GM21576 (cell line): ENCODE results near the gene PCDHB1.

Source experiments
- ATAC-seq: cut with Tn5 transposase; IDR thresholded peaks from one replicate; pipeline ENCODE4 v1.9.1; 2021; ENCODE audit warnings: mild to moderate bottlenecking, moderate library complexity; ENCODE audit not compliant: unreplicated experiment

Gene PCDHB1, protein sequence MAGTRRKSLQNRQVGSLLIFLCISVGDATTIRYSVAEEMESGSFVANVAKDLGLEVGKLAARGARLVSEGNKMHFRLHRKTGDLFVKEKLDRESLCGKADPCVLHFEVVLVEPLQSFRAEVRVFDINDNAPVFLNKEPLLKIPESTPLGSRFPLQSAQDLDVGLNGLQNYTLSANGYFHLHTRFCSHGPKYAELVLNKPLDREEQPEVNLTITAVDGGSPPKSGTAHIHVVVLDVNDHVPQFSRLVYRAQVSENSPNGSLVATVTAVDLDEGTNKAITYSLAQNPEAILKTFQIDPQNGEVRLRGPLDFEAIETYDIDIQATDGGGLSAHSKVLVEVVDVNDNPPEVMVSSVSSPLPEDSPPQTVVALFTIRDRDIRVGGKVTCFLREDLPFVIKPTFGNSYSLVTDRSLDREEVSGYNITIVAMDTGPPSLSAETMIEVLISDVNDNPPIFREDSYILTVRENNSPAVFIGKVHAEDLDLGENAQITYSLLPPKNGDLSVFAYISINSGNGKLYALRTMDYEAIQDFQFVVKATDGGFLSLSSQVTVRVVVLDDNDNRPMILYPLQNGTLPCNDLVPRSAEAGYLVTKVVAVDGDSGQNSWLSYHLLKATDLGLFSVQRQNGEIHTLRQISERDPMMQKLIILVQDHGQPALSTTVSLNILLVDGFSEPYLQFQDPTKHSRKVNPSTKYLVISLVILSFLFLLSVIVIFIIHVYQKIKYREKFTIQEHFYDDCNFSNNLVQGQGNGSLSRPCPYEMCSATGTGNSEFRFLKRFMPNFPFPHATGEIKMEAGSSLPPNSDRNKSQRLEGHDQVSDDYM

DNA sequence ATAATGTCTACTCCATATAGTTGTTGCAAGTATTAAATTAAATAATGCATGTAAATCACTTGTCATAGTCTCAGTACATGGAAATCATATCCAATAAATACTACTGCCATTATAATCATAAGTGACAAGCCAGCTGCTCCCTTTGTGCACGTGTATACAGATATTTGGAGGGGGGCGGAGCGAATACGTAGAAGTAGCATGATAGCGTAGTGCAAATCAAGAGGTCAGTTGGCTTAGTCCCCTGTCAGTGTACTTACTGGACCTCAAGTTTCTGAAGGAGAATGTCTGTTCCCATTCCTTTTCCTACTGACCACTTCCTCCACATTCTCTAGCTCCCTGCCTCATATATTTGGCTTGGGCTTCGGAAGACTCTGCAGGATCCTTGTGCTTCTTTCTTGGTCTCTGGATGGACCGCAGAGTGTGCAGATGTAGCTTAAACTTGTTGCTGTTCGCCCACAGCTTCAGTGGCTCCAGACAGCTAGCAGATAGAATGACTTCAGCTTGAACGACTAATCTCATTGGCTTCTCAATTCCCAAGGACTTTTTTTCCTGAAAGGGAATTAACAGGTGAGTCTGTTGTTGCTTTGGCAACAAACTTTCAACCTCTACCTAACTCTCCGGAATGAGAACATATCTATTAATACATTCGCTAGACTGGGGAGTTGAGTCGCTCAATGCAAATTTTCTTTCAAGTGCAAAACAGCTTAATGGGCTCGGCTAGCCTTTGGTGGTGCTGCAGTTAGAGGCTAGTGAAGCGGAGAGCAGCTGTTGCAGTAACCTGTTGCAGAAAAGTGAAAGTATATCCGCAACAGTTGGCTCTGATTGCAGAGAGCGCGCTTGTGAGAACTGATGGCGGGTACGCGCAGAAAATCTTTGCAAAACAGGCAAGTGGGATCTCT lies at the start of gene PCDHB1:
PCDHB1 (plus strand) TSS at position 753 of the 899 bp plus-strand sequence; CDS start at position 850, 97 bp downstream.
- no peak for ATAC-seq

DNA sequence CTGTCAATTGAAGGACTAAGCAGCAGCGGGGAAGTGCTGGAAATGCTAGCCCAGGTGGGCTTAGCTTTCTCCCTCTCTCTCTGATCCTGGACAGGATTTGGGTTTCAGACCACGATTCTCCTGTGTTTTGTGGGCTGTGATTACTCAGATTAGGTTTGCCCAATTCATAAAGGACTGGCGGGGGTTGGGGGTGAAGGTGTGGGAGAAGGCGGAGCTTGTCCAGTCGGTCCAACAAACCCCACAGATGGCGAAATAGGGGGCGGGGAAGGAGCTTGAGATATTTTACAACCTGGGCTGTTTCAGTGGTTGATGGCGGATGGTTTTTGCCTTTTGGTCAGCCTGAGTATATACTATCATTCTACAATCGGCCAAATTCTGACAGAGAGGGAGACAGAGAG lies 49.7 kb upstream of the PCDHB1 start:
- ATAC-seq: no peak

DNA sequence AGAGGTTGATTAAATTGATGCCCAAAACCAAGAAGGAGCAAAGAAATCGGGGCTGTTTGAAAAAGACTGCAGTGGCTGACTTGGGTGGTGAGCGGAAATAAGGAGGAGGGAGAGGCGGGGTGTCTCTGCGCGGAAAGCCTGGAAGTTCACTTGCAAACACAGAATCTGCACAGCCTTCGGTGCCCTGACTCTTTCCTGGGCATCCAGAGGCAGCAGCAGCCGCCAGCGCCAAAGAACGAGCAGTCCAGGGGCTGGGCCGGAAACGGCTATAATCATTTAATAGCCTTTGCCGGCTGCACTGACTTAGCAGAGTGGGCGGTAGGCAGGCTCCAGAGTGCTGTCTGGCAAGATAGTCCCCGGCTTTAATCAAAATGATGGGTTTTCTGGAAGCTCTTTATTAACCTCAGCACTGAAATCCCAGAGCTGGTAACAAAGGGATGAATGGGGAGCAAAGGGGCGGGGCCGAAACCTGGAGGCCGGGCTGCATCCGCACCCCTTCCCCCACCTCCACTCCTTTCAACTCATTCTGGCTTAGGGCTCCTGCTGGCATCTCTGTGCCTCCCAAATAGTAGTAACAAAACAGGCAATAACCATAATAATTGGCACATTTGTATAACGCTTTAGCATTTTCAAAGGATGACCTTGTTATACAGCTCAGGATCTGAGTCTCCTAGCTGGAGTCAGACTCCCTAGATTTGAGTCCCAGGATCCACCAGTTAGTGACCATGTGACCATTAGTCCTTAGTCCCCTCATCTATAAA lies 49.1 kb upstream of the PCDHB1 start:
- no peak for ATAC-seq

DNA sequence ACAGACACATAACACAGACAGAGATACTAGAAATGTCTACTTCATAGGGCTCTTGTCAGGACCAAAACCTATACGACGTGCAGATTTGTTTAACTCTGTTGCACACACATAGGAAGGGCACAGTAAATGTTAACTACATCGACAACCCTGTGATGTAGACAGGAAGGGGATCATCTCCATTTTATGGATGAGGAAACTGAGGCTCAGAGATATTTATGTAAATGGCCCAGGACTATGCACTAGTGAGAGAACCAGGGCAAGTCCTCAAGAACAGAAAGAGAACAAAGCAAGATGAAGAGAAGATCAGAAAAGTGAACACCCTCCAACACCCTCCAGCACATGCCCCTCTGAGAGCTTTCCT lies 48.6 kb upstream of the PCDHB1 start:
- ATAC-seq: no peak

DNA sequence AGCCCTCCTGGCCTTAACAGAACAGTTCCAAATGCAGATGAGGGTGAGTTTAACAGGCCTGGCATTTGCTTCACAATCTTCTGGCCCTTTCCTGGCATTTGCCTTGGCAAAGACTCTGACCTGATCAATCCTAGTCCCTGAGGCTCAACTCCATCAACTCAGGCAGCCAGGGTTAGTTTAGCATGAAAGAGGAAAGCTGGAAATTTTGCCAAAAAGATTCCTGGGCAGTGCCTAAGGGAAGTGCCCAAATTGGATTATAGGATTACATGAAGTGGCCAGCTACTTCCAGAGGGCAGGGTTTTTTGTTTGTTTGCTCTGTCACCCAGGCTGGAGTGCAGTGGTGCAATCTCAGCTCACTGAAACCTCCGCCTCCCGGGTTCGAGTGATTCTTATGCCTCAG lies 48.1 kb upstream of the PCDHB1 start:
- no peak for ATAC-seq

DNA sequence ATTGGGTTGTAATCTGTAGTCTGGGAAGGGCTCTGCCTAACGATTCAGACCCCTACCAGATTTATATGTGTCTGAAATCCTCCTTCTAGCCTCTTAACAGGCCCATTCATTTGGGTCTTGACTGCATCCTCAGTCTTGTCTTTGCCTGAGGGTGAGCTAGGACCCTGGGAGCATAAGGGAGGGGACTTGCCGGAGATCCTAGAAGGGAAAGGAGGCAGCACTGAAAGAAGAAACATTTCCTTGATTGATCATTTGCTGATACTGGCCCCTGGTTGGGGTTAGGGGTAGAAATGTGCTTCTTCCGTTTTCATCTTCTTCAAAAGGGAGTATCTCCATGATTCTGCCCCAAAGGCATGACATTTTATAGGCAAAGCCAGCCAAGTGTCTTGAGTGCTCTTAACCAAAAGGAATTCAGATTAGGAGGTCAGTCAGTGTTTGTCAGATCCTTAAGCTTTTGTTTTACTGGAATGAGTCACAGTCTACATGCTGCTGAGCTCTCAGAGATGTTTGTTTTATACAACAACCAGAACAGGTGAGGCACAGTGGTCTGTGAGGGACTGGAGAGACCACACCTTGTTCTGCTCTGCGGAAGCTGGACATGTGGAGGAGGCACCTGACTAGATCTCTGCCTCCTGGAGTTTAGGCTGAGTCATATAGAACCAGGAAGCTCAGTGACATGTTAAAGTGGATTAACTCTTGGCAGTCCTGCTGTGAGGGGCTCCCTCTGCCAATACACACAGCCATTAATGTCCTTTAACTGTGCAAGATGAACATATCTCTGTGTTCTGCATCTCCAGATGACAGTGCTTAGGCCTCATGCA lies 47.2 kb upstream of the PCDHB1 start:
- no peak for ATAC-seq

DNA sequence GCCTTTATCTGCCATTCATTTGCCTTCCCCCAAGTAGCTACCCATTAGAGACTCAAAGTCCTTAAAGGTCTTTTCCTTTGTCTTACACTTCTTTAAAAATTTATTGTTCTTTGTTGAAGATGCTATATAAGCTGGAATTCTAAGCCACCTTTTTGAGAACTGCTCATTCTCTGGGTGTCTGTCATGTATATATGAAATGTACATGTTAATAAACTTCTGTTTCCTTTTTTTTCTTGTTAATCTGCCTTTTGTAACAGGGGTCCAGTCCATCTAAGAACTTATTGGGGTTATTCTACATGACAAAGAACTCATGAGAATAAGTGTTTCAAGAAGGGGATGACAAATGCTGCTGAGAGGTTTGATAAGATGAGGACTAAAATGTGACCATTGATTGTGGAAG lies 43.4 kb upstream of the PCDHB1 start:
- ATAC-seq: no peak

DNA sequence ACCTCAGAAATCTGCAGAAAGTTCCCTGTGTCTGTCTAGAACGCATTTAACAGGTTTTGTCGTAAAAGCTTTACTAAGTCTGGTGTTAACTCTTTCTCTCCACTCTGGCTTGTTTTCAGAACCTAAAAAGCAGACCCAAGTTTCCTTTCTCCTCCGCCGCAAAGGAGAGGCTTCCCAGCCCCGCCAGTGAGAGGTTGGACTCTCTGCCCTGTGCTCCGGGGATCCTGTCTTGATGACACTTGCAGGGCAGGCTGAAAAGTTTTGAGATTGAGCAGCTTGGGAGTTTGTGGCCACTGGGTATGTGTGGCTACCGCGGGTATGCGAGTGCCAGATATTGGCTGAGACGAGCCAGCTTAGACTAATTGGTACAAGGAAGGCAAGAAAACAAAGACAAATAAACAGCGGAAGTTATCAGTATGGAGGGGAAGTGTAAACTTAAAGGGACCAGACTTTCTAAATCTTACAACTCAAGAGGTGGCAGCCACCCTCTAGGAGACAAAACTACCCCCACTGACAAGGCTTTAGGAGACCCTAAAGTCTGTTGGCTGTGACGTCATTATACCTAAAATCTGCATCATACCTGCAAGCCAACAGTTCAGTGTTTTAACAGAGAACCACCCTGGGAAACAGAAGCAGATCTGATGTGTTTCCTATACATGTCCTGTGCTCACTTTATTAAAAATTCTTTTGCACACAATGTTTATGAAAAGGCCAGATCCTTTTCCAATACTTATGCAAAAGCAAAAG lies 41.0 kb upstream of the PCDHB1 start:
- ATAC-seq: no peak

DNA sequence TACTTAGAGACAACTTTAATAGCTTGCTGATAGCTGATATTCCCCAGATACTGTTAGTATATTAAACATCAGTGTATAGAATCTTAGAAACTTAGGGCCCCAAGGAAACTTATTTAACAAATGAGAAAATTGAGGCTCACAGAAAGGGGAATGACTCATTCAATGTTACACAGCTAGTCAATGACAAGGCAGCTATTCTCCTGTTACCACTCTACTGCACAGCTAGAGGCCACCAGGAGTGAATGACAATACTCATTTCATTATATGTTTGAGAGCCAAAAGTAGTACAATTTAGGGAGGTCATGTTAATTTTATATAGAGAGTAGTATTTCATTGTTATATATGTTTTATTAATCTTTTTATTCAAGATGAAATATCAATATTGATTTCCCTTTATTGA lies 33.2 kb upstream of the PCDHB1 start:
- ATAC-seq: no peak

DNA sequence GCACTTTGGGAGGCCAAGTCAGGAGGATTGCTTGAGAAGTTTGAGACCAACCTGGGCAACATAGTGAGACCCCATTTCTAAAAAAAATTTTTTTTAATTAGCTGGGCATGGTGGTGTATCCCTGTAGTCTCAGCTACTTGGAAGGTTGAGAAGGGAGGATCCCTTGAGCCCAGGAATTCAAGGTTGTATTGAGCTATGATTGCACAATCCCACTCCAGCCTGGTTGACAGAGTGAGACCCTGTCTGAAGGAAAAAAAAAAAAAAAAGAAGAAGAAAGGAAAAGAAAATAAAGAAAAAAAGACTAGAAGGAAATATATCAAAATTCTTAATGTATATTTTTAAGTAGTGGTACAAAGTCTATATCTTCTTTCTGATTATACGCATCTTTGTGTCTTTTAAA lies 28.8 kb upstream of the PCDHB1 start:
- ATAC-seq: no peak

DNA sequence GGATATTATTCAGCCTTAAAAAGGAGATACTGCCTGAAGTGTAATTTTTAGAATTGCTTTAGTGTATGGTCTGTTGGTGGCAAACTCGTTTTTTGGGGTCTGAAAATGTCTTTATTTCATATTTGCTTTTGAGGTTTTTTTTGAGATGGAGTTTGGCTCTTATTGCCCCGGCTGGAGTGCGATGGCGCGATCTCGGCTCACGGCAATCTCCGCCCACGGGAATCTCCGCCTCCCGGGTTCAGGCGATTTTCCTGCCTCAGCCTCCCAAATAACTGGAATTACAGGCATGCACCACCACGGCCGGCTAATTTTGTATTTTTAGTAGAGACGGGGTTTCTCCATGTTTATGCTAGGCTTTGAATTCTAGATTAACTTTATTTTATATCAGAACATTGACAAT lies 20.2 kb upstream of the PCDHB1 start:
- ATAC-seq: no peak

DNA sequence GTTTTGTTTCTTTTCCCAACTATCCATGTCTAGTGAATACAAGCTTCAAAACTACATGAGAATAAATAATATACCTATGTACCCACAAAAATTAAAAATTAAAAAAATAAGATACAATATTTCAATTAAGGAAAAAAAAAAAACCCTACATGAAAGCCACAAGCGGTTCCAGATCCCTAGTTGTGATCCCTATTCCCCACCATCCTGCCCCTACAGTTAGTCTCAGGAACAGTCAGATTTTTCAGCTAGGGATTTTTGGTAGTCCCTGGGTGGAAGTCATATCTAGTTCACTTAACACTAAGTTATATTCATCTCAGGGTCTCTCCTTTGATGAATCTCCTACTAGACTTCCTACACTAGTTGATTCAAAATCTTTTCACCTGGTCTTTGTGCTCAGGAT lies 18.5 kb upstream of the PCDHB1 start:
- no peak for ATAC-seq

DNA sequence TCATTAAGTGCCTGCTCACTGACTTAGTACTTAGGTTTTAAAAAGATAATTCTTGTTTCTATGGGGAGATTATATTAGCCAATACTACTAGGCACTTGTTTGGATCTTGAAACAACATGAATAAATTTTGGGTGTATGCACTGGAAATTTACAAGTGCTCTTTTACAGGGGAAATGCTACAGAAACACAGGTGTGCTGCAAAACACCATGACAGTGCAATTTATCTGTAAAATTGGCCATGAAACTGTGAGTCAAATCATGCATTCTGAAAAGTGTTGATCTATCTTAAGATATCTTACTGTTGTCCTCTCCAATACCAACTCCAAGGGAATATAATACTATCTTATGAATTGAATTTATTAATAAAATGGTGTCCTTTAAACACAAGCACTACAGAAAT lies 12.1 kb upstream of the PCDHB1 start:
- ATAC-seq: no peak

DNA sequence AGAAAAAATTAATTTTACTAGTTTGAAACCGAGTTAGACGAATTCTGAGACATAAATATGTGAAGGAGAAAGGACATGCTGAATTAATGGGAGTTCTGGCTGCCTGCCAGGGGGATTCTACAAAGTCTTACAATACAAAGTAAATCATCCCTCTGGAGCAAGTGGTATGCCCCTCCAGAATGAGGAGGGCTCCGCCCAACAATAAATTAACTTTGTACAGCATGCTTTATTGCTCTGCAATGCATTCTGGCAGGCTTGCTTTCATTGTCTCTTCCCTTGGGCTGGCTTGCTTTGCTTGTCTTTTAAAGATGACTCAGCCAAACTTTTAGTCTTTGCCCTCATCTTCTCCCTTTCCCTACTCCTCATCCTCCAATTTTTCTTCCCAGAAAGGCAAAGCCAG lies 11.7 kb upstream of the PCDHB1 start:
- no peak for ATAC-seq

DNA sequence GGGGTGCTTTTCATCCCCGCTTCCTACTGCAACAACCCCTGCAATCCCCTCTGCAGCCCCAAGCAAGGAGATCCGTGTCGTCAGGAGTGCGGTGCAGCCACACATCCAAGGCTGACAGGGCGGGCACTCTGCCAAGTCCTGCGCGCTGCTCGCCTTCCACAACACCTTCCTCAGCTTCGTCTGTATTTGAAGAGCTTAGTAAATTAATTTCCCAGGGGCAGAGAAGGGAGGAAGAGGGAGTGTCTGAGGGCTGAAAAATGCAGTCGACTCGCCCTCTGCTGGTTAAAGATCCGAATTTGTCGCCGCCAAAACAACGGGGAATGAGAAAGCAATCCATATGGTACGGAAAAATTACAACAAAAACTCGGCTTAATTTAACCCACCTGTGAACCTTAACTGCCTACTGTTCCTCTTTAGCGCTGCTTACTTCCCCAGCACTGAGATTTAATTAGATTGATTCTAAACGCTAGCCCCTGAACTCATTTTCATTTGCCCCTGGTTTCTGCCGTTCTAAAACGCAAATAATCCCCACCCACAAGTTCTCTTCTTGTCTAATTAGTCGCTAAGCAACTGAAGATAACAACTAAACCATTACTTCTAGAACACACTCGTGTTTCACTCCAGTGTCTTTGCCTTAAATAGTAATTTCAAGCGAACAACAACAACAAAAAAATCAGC lies 10.9 kb upstream of the PCDHB1 start:
- ATAC-seq: no peak

DNA sequence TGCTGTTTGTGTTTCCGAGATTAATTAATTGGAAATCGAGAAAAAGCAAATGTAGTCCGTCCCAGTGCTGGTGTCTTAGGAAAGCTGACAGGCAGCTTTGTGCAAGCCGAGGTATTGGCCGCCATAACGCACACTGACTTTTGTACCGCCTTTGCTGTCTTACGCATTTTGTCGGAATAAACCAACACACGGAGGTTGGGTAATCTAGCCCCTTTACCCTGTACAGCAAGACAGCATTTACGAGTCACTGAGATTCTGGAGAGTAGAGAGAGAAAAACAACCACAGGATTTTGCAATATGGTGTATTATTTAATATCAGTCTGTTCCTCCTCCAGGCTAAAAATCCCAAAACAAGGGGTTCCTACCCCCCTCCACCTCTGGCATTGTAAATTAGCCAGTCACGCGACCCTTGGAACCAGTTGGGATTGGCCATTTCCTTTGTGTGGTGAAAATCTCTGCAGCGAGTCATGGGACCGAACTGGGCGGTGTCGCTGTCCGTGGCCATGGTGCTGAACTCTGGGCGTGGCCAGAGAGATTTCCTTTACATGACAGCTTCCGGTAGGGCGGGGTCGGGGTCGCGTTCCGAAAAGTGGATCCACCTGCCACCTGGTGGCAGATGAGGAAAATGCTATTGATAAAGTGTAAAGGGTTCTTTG lies 10.3 kb upstream of the PCDHB1 start:
- peak; percentile 98 for ATAC-seq

DNA sequence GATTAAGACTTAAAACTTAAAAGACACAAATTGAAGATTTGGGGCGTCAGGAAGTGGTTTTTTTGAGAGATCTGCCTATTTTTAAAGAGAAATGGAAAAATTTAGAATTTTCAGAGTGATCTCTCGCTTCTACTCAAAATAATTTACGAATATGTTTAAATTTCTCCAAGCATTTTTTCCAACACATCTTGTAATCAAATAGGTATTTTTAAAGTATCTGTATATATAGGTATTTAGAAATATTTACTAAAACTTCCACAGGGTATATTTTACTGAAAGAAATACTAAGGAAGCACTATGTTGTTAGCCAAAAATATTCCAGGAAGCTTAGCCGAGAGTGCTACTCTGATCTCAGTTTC lies 9.8 kb upstream of the PCDHB1 start:
- ATAC-seq: no peak

DNA sequence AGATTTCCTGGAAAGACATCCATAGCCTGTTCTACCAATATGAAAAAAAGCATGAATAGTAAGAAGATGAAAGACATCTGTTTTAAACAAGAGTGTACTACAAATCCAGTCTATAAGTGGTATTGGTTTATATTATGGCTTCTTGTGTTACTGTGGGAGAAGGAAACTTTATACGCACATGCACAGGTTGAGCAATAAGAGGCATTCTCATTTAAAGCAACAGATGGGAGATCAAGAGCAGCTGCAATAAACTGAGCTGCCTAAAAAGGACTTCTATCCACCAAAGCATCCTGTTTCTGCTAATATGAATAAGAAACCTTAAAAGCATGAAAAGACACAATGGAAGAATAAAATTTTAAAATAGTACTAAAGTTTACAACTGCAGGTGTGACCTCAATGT lies 8.6 kb upstream of the PCDHB1 start:
- no peak for ATAC-seq
